Measurements from ENCODE around the gene MEIS1.

The MEIS1 gene

GRCh38 chr2:66433695-66433944 is 1.3 kb upstream of the MEIS1 start:
- no peaks in the 10 kb centered on the region for H3K36me3 ChIP-seq (ENCODE audit: control insufficient read depth, insufficient read depth, low read length)
- TF ChIP-seq CTCF (IDR thresholded peaks at IDR 0.05; ENCODE audit: insufficient read depth, low read length, poor library complexity, severe bottlenecking): no peak
- DNase-seq (ENCODE audit: extremely low read depth, insufficient read length): no peak
- peak overlapping the region; percentile 55 for H3K4me3 ChIP-seq (replicated peaks; ENCODE audit: low read depth, low read length)
- H3K27me3 ChIP-seq (replicated peaks; ENCODE audit: control insufficient read depth, insufficient read depth, low read length): no peaks in the 10 kb centered on the region; the same call in 1 of the 2 replicates

- peak; percentile 57 for DNase-seq (ENCODE audit: extremely low read depth, insufficient read length)
- peak overlapping the region; percentile 55 for H3K4me3 ChIP-seq (replicated peaks; ENCODE audit: low read depth, low read length)
- H3K27me3 ChIP-seq (replicated peaks; ENCODE audit: control insufficient read depth, insufficient read depth, low read length): no peaks in the 10 kb centered on the region; the same call in 1 of the 2 replicates
These were observed 813 bp upstream of the MEIS1 start for GRCh38 chr2:66433945-66434678.

GRCh38 chr2:66435549-66435875 is 587 bp downstream of the MEIS1 start:
- Histone ChIP-seq H3K27me3 (replicated peaks; ENCODE audit: control insufficient read depth, insufficient read depth, low read length) (no peaks in the 10 kb centered on the region; the same call in 1 of the 2 replicates), H3K36me3 (ENCODE audit: control insufficient read depth, insufficient read depth, low read length) (no peaks in the 10 kb centered on the region), H3K4me3 (replicated peaks; ENCODE audit: low read depth, low read length) (peak overlapping the region; percentile 55)
- no peak for DNase-seq (ENCODE audit: extremely low read depth, insufficient read length)
- no peak for TF ChIP-seq CTCF (IDR thresholded peaks at IDR 0.05; ENCODE audit: insufficient read depth, low read length, poor library complexity, severe bottlenecking)

More at GRCh38 chr2:66433945-66434678, 813 bp upstream of the MEIS1 start:
- no peak for TF ChIP-seq CTCF (IDR thresholded peaks at IDR 0.05; ENCODE audit: insufficient read depth, low read length, poor library complexity, severe bottlenecking)
- H3K36me3 ChIP-seq (ENCODE audit: control insufficient read depth, insufficient read depth, low read length): no peaks in the 10 kb centered on the region

- no peak for TF ChIP-seq CTCF (IDR thresholded peaks at IDR 0.05; ENCODE audit: insufficient read depth, low read length, poor library complexity, severe bottlenecking)
- no peaks in the 10 kb centered on the region for H3K36me3 ChIP-seq (ENCODE audit: control insufficient read depth, insufficient read depth, low read length)
- no peak overlapping the region for H3K4me3 ChIP-seq (replicated peaks; ENCODE audit: low read depth, low read length)
- no peaks in the 10 kb centered on the region; the same call in 1 of the 2 replicates for H3K27me3 ChIP-seq (replicated peaks; ENCODE audit: control insufficient read depth, insufficient read depth, low read length)
- no peak for DNase-seq (ENCODE audit: extremely low read depth, insufficient read length)
These were observed 1.0 kb downstream of the MEIS1 start for GRCh38 chr2:66435963-66436362.

- Histone ChIP-seq H3K27me3 (replicated peaks; ENCODE audit: control insufficient read depth, insufficient read depth, low read length) (no peaks in the 10 kb centered on the region; the same call in 1 of the 2 replicates), H3K4me3 (replicated peaks; ENCODE audit: low read depth, low read length) (no peak overlapping the region), H3K36me3 (ENCODE audit: control insufficient read depth, insufficient read depth, low read length) (no peaks in the 10 kb centered on the region)
- no peak for DNase-seq (ENCODE audit: extremely low read depth, insufficient read length)
- TF ChIP-seq CTCF (IDR thresholded peaks at IDR 0.05; ENCODE audit: insufficient read depth, low read length, poor library complexity, severe bottlenecking): no peak
These were observed 1.7 kb downstream of the MEIS1 start for GRCh38 chr2:66436581-66437001.

Data from GM06990 (cell line).